Parathyroid adenoma (tissue), 2 donors: ENCODE measurements around the gene MAOA.

Experiments used
- H2AFZ ChIP-seq: fragments of 300-600 bp; sonication (generic); one replicate; pipeline ENCODE4 v1.7.0; 2017; ENCODE audit warnings: antibody characterized with exemption, mild to moderate bottlenecking
- H3K27ac ChIP-seq: fragments of 300-600 bp; sonication (generic); one replicate; pipeline ENCODE4 v1.7.0; 2017
- H3K27me3 ChIP-seq: fragments of 300-600 bp; sonication (generic); one replicate; pipeline ENCODE4 v1.7.0; 2017; ENCODE audit warnings: low read length; ENCODE audit not compliant: control insufficient read depth, insufficient read depth
- H3K36me3 ChIP-seq: fragments of 300-600 bp; sonication (generic); one replicate; pipeline ENCODE4 v1.7.0; 2017; ENCODE audit warnings: low read length; ENCODE audit not compliant: control insufficient read depth, insufficient read depth
- H3K4me1 ChIP-seq: fragments of 300-600 bp; sonication (generic); one replicate; pipeline ENCODE4 v1.7.0; 2017; ENCODE audit warnings: control low read depth
- H3K4me2 ChIP-seq: fragments of 300-600 bp; sonication (generic); one replicate; pipeline ENCODE4 v1.7.0; 2017; ENCODE audit warnings: low read length
- H3K4me3 ChIP-seq: fragments of 300-600 bp; sonication (generic); one replicate; pipeline ENCODE4 v1.7.0; 2017; ENCODE audit warnings: low read depth, low read length
- H3K79me2 ChIP-seq: fragments of 300-600 bp; sonication (generic); one replicate; pipeline ENCODE4 v1.7.0; 2017; ENCODE audit warnings: control low read depth
- H3K9ac ChIP-seq: fragments of 300-600 bp; sonication (generic); one replicate; pipeline ENCODE4 v1.7.0; 2017; ENCODE audit warnings: mild to moderate bottlenecking
- H3K9me3 ChIP-seq: fragments of 300-600 bp; sonication (generic); one replicate; pipeline ENCODE4 v1.7.0; 2017; ENCODE audit warnings: low read length; ENCODE audit not compliant: control insufficient read depth
- CTCF ChIP-seq: fragments of 300-600 bp; sonication (generic); IDR thresholded peaks from one replicate; pipeline ENCODE4 v1.7.0; 2017; ENCODE audit warnings: antibody characterized with exemption, mild to moderate bottlenecking
- donor health status: primary hyperparathyroidism.

The MAOA gene

GRCh38 chrX:43627147-43627546, 29.0 kb upstream of the MAOA start:
- Histone ChIP-seq H3K79me2 (no peaks in the 10 kb centered on the region), H3K9ac (no peak overlapping the region), H2AFZ (no peak overlapping the region), H3K27me3 (no peaks in the 10 kb centered on the region), H3K4me3 (no peak overlapping the region), H3K27ac (no peak overlapping the region), H3K4me2 (no peak overlapping the region), H3K4me1 (no peaks in the 10 kb centered on the region), H3K36me3 (no peaks in the 10 kb centered on the region), H3K9me3 (no peaks in the 10 kb centered on the region)
- no peak for TF ChIP-seq CTCF

- Histone ChIP-seq H3K4me1 (no peaks in the 10 kb centered on the region), H3K4me3 (no peak overlapping the region), H3K4me2 (no peak overlapping the region), H3K9me3 (no peaks in the 10 kb centered on the region), H2AFZ (no peak overlapping the region), H3K79me2 (no peaks in the 10 kb centered on the region), H3K9ac (no peak overlapping the region), H3K36me3 (no peaks in the 10 kb centered on the region), H3K27me3 (no peaks in the 10 kb centered on the region), H3K27ac (no peak overlapping the region)
- no peak for TF ChIP-seq CTCF
Measured at GRCh38 chrX:43627669-43628068, 28.4 kb upstream of the MAOA start.

- TF ChIP-seq CTCF = no peak
- Histone ChIP-seq H2AFZ (no peak overlapping the region), H3K36me3 (no peaks in the 10 kb centered on the region), H3K4me3 (no peak overlapping the region), H3K79me2 (no peaks in the 10 kb centered on the region), H3K9me3 (no peaks in the 10 kb centered on the region), H3K27ac (no peak overlapping the region), H3K4me1 (no peaks in the 10 kb centered on the region), H3K27me3 (no peaks in the 10 kb centered on the region), H3K4me2 (no peak overlapping the region), H3K9ac (no peak overlapping the region)
Measured at GRCh38 chrX:43629229-43629628, 26.9 kb upstream of the MAOA start.

GRCh38 chrX:43631841-43632240, 24.3 kb upstream of the MAOA start:
- no peaks in the 10 kb centered on the region for H3K27me3 ChIP-seq
- no peak for TF ChIP-seq CTCF
- no peak overlapping the region for H3K4me2 ChIP-seq
- H3K79me2 ChIP-seq = no peaks in the 10 kb centered on the region
- H3K27ac ChIP-seq = no peak overlapping the region
- no peak overlapping the region for H2AFZ ChIP-seq
- H3K4me1 ChIP-seq = no peaks in the 10 kb centered on the region
- H3K9ac ChIP-seq = no peak overlapping the region
- no peaks in the 10 kb centered on the region for H3K9me3 ChIP-seq
- no peaks in the 10 kb centered on the region for H3K36me3 ChIP-seq
- H3K4me3 ChIP-seq = no peak overlapping the region

GRCh38 chrX:43633081-43633480, 23.0 kb upstream of the MAOA start:
- Histone ChIP-seq H3K79me2 (no peaks in the 10 kb centered on the region), H3K4me2 (no peak overlapping the region), H3K27ac (no peak overlapping the region), H3K4me3 (no peak overlapping the region), H3K27me3 (no peaks in the 10 kb centered on the region), H3K36me3 (no peaks in the 10 kb centered on the region), H3K4me1 (no peaks in the 10 kb centered on the region), H3K9me3 (no peaks in the 10 kb centered on the region), H3K9ac (no peak overlapping the region), H2AFZ (no peak overlapping the region)
- no peak for TF ChIP-seq CTCF
